EH (cell line): Measurements from ENCODE around the gene TMED1.

Experiments
- DNase-seq: peaks from one replicate; pipeline ENCODE4 v3.0.0-alpha.2; 2015; ENCODE audit warnings: low read depth

Gene TMED1

GRCh38 chr19:10831987-10832938, 3.7 kb downstream of the TMED1 start:
- no peak for DNase-seq

GRCh38 chr19:10830931-10831779, 4.9 kb downstream of the TMED1 start:
- DNase-seq, result no peak

GRCh38 chr19:10830370-10830769, 5.6 kb downstream of the TMED1 start:
- DNase-seq, result no peak

- DNase-seq, result no peak
These were observed 6.0 kb downstream of the TMED1 start for GRCh38 chr19:10829967-10830366.

GRCh38 chr19:10828981-10829821, 6.8 kb downstream of the TMED1 start:
- no peak for DNase-seq

- DNase-seq, result no peak
These were observed 9.2 kb downstream of the TMED1 start for GRCh38 chr19:10826846-10827245.

- no peak for DNase-seq
These were observed 9.8 kb downstream of the TMED1 start for GRCh38 chr19:10826231-10826630.

- DNase-seq, result no peak
These were observed 12.3 kb downstream of the TMED1 start for GRCh38 chr19:10823690-10824089.

GRCh38 chr19:10820173-10820572, 15.8 kb downstream of the TMED1 start:
- DNase-seq, result peak; percentile 40

GRCh38 chr19:10819124-10820060, 16.6 kb downstream of the TMED1 start:
- DNase-seq, result no peak

GRCh38 chr19:10818301-10819123, 17.5 kb downstream of the TMED1 start:
- peak; percentile 27 for DNase-seq

- DNase-seq, result peak; percentile 99
These were observed 18.5 kb downstream of the TMED1 start for GRCh38 chr19:10817291-10818038.

- peak; percentile 22 for DNase-seq
These were observed 19.3 kb downstream of the TMED1 start for GRCh38 chr19:10816691-10817090.

- peak; percentile 76 for DNase-seq
These were observed 19.9 kb downstream of the TMED1 start for GRCh38 chr19:10815969-10816644.

- DNase-seq, result no peak
These were observed 20.9 kb downstream of the TMED1 start for GRCh38 chr19:10815007-10815536.

GRCh38 chr19:10812902-10813404, 23.1 kb downstream of the TMED1 start:
- DNase-seq, result peak; percentile 98

GRCh38 chr19:10812196-10812595, 23.8 kb downstream of the TMED1 start:
- peak; percentile 26 for DNase-seq
